HepG2 (cell line): Measurements from ENCODE around the gene CARS1. TPM values are rescaled to one million over a fixed set of nuclear protein-coding genes. Genes with fewer than 3 reads are reported as not detected.

ENCODE experiments used
- ATAC-seq: fragments of 200-7000 bp; cut with Tn5 transposase; 3 replicates; pipeline ENCODE4 v1.9.1; 2020; ENCODE audit warnings: mild to moderate bottlenecking, moderate library complexity
- BruUV-seq: library from RNA; stranded (reverse); fragments of 400-500 nt; replicated peaks from 2 replicates; lab custom pipeline; 2021; lab: Mats Ljungman, UMichigan
- CTCF ChIA-PET: fragments of 300-600 bp; formaldehyde crosslinking; extraction: SDS; loops from one replicate; lab custom pipeline; 2021; ENCODE audit warnings: low total read pairs, inconsistent platforms, low intra/inter-chr PET ratio; lab: Yijun Ruan, JAX
- POLR2A ChIA-PET: fragments of 350-600 bp; sonication (Branson Sonifier 250); formaldehyde crosslinking; loops from one replicate; lab custom pipeline; 2020; ENCODE audit warnings: antibody characterized with exemption, inconsistent platforms; lab: Yijun Ruan, JAX
- DNase-seq: peaks from one replicate; pipeline ENCODE4 v3.0.0-alpha.2; 2015; ENCODE audit warnings: low spot score
- FAIRE-seq: peaks from 3 replicates; lab custom pipeline; 2011; peaks lifted over from hg19 to GRCh38; lab: Jason Lieb, UNC
- H2AFZ ChIP-seq: one replicate; pipeline ENCODE4 v1.6.1; 2011; ENCODE audit warnings: low read length, inconsistent platforms
- H3K27ac ChIP-seq: fragments of 300-600 bp; 3 replicates; pipeline ENCODE4 v1.8.0; 2011; ENCODE audit warnings: mixed run types, mild to moderate bottlenecking, mixed read lengths, low read length, inconsistent platforms; ENCODE audit not compliant: insufficient read depth; ENCODE audit errors: extremely low read length
- H3K27me3 ChIP-seq, 2 experiments: fragments of 200-600 bp in 1 of 2; 2 replicates in 1 of 2; 3 replicates in 1 of 2; pipeline versions ENCODE4 v1.6.0 to v1.8.0; 2011; ENCODE audit warnings: low read length in 2 of 2, mild to moderate bottlenecking in 2 of 2, moderate library complexity in 2 of 2, inconsistent platforms in 1 of 2; ENCODE audit not compliant: insufficient read depth in 2 of 2, control insufficient read depth in 1 of 2
- H3K36me3 ChIP-seq, 2 experiments: fragments of 200-600 bp in 1 of 2; replicated peaks in 1 of 2; 2 replicates in 1 of 2; 3 replicates in 1 of 2; pipeline versions ENCODE4 v1.5.1 to v1.8.0; 2011; ENCODE audit warnings: low read length in 2 of 2, inconsistent platforms in 1 of 2; ENCODE audit not compliant: insufficient read depth in 2 of 2, control insufficient read depth in 1 of 2
- H3K4me1 ChIP-seq: 2 replicates; pipeline ENCODE4 v1.5.1; 2012; ENCODE audit warnings: low read length, inconsistent platforms; ENCODE audit not compliant: insufficient read depth
- H3K4me2 ChIP-seq: 2 replicates; pipeline ENCODE4 v1.6.0; 2011; ENCODE audit warnings: low read depth, low read length, inconsistent platforms
- H3K4me3 ChIP-seq, 3 experiments: fragments of 200-600 bp in 1 of 3; sonication (generic), shearing (Covaris generic) in 1 of 3; replicated peaks in 1 of 3; 2 replicates each; pipeline ENCODE4 v1.5.1; 2011 to 2016; ENCODE audit warnings: low read length in 3 of 3, inconsistent platforms in 2 of 3, low read depth in 2 of 3, mild to moderate bottlenecking in 2 of 3, control low read depth in 1 of 3, mixed read lengths in 1 of 3; ENCODE audit not compliant: insufficient read depth in 1 of 3
- H3K79me2 ChIP-seq: one replicate; pipeline ENCODE4 v1.6.1; 2011; ENCODE audit warnings: low read length, inconsistent platforms; ENCODE audit not compliant: insufficient read depth
- H3K9ac ChIP-seq: 2 replicates; pipeline ENCODE4 v1.6.0; 2011; ENCODE audit warnings: mild to moderate bottlenecking, low read depth, low read length, inconsistent platforms; ENCODE audit not compliant: insufficient read depth
- H3K9me3 ChIP-seq: 2 replicates; pipeline ENCODE4 v1.5.1; 2012; ENCODE audit warnings: mild to moderate bottlenecking, low read length
- H4K20me1 ChIP-seq: 2 replicates; pipeline ENCODE4 v1.6.0; 2011; ENCODE audit warnings: inconsistent platforms, mild to moderate bottlenecking, low read length, moderate library complexity; ENCODE audit not compliant: insufficient read depth
- EED ChIP-seq: sonication (generic); formaldehyde crosslinking; IDR thresholded peaks from 2 replicates; pipeline ENCODE4 v1.5.0; 2020; ENCODE audit warnings: mild to moderate bottlenecking, missing genetic modification reagents
- NAIF1 ChIP-seq: sonication (generic); formaldehyde crosslinking; IDR thresholded peaks from 2 replicates; pipeline ENCODE4 v1.5.0; 2020; ENCODE audit warnings: mild to moderate bottlenecking, missing genetic modification reagents, borderline replicate concordance
- WGBS: methylation state at CpG from one replicate; pipeline ENCODE4 v1.1.6; 2017; ENCODE audit warnings: low lambda C conversion rate; 5-methylcytosine and 5-hydroxymethylcytosine counted together
- in situ Hi-C: cut with HindIII; loops from 2 replicates; pipeline ENCODE4 v1.10.0; 2017; ENCODE audit warnings: low pct_unique_long_range_greater_than_20kb; ENCODE audit not compliant: extremely low pct_ligation_motif_present
- intact Hi-C: fragments of 100-400 bp; cut with micrococcal nuclease; formaldehyde crosslinking; loops from one replicate; pipeline ENCODE4 v1.10.0; 2022; ENCODE audit not compliant: unreplicated experiment
- polyA plus RNA-seq, 8 experiments: library from polyadenylated mRNA; depleted of rRNA in 3 of 8; stranded (reverse) in 7 of 8; unstranded in 1 of 8; fragments of >200 nt; fragmentation: Illumina TruSeq in 4 of 8; extraction: Trizol in 4 of 8; gene quantifications; 2 replicates each; pipeline versions ENCODE4 v1.2.1 to v1.2.3, GENCODE V29; 2011 to 2016; ENCODE audit warnings: low read depth in 4 of 8, missing spikeins in 1 of 8, mixed read lengths in 1 of 8; ENCODE audit not compliant: insufficient read depth in 1 of 8
- total RNA-seq, 5 experiments: library from RNA; depleted of rRNA; stranded (reverse); fragments of >200 nt; fragmentation: Illumina TruSeq; extraction: Trizol; gene quantifications; 2 replicates each; pipeline ENCODE4 v1.2.3, GENCODE V29; 2016; ENCODE audit warnings: low read depth in 1 of 5
- TF ChIP-seq, protein P1 (sequence below), 2 experiments: fragments of 450-650 bp in 1 of 2; sonication (generic) in 1 of 2; formaldehyde crosslinking in 1 of 2; IDR thresholded peaks; 2 replicates each; pipeline versions ENCODE4 v1.6.1 to v1.8.0; 2016 to 2022; ENCODE audit warnings: antibody characterized with exemption in 1 of 2, mild to moderate bottlenecking in 1 of 2, missing genetic modification reagents in 1 of 2

The CARS1 gene
- total and polyA plus RNA-seq, 2 of the 13 experiments (the other 11 are each of a cell fraction or from before 2014, with no cell fraction given): 33.8 to 47.0 TPM

DNA sequence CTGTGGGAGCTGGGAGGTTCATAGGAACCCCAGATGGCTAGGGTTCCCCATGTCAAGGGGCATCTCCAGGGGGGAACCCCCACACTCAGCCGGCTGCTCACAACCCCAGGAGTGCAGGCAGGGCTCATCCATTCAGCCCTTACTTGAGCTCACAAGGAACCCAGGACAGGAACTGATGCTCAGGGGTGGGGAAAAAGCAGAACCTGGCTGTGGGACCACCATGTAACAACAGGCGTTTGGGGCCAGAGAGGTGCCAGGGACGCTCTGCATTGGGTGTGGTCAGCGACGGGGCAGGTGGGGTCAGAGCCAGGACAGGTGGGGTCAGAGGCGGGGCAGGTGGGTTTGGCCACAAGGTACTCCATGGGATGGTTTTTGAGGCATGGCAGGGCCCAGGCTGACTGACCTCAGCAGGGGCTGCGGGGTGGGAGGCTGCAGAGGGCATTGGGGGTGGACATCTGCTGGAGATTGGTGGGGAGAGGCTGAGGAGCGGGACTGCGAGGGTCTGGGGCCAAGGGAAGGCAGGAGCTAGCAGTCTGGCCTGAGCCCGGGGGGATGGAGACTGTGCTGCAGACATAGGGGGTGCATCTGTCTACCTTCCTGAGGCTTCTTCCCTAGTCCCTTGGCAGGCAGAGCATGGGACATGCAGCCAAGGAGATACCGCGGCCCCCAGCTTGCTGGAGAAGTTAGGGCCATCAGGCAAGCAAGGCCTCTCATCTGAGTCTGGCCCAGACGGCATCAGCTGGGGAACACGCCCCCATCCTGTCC is 34.0 kb upstream of the CARS1 start:
- Histone ChIP-seq H3K4me2 (no peak overlapping the region), H4K20me1 (no peaks in the 10 kb centered on the region), H3K27me3 (peaks cover 12 to 61% of the 10 kb centered on the region in 2 experiments), H3K9me3 (no peaks in the 10 kb centered on the region), H3K9ac (no peak overlapping the region), H3K79me2 (no peaks in the 10 kb centered on the region), H2AFZ (no peak overlapping the region), H3K36me3 (no peaks in the 10 kb centered on the region), H3K4me1 (peaks cover 38% of the 10 kb centered on the region), H3K27ac (no peak overlapping the region), H3K4me3 (no peak overlapping the region)
- ChIA-PET CTCF (interaction anchor here (0.7 to 3.7 kb wide), 2 partner anchors 55 to 116 kb away, joined by 3 to 53 read pairs; no protein-coding TSS in a partner anchor), POLR2A (no interaction called here)
- in situ Hi-C loops: loop anchor here (5.0 kb wide), 1 partner anchor 49 kb away; no protein-coding TSS in a partner anchor
- ATAC-seq (no peak), DNase-seq (no peak), FAIRE-seq (no peak)
- WGBS: 27% methylated on average over 6 of the region's 14 CpGs
- no TSS peak for BruUV-seq
- no peak for TF ChIP-seq NAIF1
- peak; percentile 43; the same call in 1 of the 2 replicates for TF ChIP-seq EED (CRISPR knock-in tag)
- TF ChIP-seq, protein P1, sequence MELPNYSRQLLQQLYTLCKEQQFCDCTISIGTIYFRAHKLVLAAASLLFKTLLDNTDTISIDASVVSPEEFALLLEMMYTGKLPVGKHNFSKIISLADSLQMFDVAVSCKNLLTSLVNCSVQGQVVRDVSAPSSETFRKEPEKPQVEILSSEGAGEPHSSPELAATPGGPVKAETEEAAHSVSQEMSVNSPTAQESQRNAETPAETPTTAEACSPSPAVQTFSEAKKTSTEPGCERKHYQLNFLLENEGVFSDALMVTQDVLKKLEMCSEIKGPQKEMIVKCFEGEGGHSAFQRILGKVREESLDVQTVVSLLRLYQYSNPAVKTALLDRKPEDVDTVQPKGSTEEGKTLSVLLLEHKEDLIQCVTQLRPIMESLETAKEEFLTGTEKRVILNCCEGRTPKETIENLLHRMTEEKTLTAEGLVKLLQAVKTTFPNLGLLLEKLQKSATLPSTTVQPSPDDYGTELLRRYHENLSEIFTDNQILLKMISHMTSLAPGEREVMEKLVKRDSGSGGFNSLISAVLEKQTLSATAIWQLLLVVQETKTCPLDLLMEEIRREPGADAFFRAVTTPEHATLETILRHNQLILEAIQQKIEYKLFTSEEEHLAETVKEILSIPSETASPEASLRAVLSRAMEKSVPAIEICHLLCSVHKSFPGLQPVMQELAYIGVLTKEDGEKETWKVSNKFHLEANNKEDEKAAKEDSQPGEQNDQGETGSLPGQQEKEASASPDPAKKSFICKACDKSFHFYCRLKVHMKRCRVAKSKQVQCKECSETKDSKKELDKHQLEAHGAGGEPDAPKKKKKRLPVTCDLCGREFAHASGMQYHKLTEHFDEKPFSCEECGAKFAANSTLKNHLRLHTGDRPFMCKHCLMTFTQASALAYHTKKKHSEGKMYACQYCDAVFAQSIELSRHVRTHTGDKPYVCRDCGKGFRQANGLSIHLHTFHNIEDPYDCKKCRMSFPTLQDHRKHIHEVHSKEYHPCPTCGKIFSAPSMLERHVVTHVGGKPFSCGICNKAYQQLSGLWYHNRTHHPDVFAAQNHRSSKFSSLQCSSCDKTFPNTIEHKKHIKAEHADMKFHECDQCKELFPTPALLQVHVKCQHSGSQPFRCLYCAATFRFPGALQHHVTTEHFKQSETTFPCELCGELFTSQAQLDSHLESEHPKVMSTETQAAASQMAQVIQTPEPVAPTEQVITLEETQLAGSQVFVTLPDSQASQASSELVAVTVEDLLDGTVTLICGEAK (IDR thresholded peaks at IDR 0.05): no peak
- TF ChIP-seq, protein P1 (CRISPR knock-in tag; IDR thresholded peaks at IDR 0.05): 0 out of 2 replicates have a peak, but pooled peaks have one; percentile 26
- intact Hi-C loops: loop anchor here (1.0 to 5.0 kb wide), 2 partner anchors 34 to 54 kb away; partner anchors contain the start of gene CARS1
